Ammon's horn (tissue), 1 donor: ENCODE results near the gene PPT2.
"Not testable (repeated sequence)": the region's sequence is repeated elsewhere in the genome, so short reads cannot be mapped to it uniquely, and the experiment has no call there.

Experiments used
- DNase-seq: peaks from one replicate; pipeline ENCODE4 v3.0.0-alpha.2; 2016; ENCODE audit warnings: low spot score

The PPT2 gene

DNA sequence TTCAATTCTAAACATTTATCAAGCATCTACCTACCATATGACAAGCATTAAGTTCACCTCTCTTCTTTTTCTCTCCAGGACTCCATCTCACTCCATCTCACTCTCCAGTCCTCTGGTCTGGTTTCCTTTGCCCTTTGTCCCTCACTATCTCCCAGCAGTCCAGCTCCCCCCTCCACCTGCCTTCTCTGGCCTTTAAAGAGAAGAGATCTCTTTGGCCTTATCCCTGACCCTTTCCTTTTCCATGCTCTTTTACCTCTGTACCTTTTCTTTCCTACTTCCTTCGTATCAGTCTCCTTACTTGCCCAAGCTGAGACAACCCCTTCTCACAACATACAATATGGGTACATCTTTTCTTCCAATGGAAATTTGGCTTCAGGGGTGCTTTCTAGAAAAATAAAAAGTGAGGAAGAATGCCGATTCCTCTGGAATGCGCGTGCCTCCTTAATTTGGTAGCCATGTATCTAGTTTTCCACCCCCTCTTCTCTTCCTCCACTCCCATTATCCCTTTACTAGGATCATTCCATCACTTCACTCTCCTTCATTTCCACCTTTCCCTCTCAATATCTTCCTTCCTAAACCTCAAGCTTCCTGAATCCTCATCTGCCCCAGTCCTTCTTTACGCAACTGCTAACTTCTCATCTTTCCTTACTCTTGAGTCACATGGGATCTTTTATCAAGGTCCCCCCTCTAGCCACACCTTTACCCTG is 22.7 kb downstream of the PPT2 start:
- no peak for DNase-seq

DNA sequence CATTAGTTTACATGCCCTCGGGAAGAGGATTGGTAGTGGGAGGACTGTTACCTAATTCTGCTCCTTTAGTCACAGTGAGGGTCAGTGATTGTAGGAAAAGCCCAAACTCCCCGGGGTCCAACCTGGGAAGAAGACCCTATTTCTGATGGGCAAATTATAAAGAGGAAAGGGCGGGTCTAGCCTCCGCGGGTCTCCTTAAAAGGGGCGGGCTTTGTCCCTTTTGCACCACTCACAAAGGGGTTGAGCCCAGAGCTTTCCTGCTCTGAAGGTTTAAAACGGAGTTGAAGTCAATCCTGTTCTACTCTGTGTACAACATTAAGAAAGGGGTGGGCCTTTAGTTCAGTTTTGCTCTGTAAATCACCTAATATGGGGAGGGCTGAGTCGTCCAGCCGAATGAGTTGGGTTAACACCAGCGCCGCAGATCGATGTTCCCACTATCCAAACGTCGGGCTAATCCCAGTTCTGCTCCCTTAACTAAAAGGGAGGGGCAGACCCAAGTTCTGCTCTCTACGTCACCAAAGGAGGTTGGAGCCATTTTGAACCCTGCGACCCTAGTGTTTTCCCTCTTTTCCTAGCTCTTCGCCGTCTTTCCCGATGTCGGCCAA is 23.3 kb downstream of the PPT2 start:
- no peak for DNase-seq

DNA sequence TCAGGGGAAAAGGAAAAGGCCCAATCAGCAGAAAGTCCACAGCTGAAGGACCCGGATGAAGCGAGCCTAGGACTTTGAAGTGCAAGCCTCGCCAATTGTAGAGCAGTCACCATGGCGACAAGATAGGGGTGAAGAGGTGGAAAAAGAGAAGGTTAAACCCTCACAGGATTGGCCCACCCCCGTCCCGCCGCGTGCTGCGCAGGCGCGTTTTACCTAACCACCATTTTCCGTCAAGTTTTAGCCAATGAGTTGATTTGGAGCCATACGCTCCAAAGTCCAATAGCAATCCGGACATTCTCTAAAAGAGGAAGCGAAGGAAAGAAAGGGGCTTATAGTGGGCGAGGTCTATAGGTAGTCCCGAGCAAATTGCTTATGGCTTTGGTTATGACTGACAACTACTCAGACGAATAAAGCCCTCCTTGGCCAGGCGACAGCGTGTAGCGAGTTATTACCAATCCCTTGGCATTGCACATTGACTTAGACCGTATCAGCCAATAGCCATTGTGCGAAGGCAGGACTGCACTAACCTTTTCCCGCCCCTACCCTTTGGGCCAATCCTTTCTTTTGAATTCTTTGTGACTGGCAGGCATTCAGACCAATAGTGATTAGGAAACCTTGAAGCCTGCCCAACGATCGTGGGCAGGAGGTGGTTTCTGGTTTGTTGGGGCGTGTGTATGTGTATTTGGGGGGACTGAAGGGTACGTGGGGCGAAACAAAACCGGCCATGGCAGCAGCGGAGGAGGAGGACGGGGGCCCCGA is 24.0 kb downstream of the PPT2 start, which contains the start of gene RNF5:
Gene RNF5, plus strand, starts transcription at position 618 of the 759 bp plus-strand sequence. Its CDS starts 107 bp downstream, at position 725.
- DNase-seq = peak; percentile 100

DNA sequence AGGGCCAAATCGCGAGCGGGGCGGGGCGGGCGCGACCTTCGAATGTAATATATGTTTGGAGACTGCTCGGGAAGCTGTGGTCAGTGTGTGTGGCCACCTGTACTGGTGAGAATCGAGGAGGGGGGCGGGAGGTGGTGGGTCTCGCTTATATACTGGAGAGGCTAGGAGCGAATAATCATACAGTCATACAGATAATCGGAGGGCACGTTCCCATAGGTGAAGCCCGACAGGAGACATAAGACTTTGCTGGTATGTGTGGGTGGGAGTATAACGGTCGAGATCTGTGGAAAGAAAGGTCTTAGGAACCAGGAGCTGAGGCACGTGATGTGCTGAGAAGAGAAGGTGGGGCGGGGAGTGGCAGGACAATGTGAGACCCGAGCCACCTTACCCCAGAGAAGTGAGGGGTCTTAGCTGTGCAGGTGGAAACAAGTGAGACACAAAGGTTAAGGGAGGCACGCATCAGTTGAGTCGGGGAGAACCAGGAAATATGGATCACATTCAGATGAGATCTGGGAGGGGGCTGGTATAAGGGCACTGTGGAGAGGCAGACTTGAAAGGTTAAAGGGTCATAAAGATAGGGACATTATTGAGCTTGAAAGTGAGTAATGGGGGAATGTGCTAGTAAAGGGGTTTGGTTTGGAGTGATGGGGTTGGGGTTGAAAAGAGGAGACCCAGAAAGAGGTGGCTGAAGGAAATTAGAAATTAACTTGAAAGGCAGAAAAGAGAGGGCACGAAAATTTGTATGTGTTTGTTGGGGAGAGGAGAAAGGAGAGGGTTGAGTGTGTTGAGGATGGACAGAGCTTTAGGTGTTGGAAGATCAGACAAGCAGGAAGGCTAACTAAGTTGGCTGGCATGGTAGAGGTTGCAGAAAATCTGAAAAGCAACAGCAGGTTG is 24.9 kb downstream of the PPT2 start:
- DNase-seq = no peak

DNA sequence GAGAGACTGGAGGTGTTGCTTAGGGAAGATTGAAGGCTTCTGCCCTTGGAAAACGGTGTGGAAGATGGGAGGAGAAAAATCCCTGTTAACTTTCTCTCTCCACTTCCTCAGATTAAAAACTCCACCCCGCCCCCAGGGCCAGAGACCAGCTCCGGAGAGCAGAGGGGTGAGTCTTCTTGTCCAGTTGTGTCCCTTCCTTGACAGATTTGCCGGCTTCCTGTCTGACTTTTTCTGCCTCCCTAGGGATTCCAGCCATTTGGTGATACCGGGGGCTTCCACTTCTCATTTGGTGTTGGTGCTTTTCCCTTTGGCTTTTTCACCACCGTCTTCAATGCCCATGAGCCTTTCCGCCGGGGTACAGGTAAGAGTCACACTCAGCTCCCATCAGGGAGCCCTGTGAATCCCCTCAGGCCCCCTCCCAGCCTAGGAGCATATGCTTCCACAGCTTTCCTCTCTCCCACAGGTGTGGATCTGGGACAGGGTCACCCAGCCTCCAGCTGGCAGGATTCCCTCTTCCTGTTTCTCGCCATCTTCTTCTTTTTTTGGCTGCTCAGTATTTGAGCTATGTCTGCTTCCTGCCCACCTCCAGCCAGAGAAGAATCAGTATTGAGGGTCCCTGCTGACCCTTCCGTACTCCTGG is 25.9 kb downstream of the PPT2 start:
- DNase-seq = no peak

DNA sequence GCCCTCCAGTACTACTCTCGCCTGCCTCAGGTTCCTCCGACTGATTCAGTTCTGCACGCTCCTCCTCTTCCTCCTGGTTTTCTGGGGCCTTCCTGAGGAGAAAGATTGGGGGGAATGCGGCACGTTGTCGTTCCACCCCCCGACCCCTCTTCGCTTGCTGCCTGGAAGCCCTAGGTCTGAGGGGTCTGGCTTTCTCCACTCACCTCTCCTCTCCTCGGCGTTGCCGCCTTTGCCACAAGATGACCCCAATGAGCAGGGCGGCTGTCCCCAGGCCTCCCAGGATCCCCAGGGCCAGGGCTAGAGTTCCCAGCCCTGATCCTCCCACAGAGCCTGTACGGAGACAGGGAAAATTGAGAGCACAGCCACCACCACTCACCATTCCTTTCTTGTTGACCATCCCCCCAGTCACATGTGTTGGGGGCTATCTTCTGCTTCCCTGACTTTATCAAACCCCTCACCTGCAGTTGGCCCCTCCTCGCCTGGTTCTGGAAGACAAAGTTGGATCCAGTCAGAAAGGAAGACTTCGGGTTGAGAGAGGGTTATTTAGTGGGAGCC is 27.3 kb downstream of the PPT2 start:
- no peak for DNase-seq

DNA sequence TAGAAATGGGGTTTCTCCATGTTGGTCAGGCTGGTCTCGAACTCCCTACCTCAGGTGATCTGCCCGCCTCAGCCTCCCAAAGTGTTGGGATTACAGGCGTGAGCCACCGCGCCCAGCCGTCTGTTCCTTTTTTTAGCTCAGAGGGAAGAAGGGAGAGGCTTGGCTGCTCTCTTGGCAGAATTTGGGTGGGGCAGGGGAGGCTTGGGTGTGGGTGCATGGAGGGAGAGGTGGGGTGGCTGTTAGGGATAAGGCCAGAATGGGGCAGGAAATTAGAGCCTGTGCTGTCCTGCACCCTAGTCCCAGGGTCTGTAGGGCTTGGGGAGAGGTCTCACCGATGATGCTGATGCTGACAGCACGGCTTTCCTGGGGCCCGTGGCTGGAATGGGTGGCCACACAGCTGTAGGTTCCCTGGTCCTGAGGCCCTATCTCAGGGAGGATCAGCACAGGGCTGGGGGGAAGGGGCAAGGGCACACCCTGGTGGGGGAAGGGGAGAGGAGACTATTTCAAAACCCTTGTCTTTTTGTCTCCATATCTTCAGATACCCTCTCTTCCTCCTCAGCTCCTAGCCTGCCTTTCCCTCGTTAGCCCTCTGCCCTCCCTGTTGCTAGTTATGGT is 28.1 kb downstream of the PPT2 start:
- DNase-seq = no peak

DNA sequence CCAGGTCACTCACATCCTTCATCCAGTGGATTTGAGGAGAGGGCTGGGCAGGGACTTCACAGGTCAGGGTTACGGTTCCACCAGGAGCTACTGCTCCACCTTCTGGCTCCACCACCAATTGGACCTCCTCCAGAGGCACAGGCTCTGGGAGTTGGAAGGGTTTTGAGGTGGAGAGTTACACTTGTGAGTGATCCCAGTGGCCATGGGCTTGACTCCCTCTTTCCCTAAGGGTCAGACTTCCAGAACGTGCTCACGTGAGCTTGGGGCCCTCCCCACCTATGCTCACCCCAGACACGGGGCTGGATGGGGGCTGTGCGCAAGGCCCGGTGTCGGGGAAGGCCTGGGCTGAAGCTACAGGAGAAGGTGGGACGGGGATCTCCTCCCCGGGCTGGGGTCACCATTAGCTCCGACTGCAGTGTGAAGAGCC is 28.6 kb downstream of the PPT2 start:
- DNase-seq = no peak

DNA sequence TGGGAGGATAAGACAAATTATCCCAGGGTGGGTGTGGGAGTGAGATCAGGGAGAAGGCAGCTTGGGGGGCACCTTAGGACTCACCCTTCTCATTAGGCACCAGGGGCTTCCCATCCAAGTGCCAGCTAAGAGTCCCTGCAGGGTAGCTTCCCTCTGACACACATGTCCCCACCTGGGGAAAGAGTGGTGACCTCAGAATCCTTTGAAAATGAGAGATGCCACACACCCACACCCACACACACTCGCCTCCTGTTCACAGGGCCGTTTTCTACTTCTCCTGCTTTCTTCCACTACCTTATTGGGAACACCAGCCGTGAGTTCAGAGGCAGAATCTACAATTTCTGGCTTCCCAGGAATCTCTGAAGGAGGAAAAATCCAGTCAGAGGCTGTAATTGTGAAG is 29.1 kb downstream of the PPT2 start:
- no peak for DNase-seq

DNA sequence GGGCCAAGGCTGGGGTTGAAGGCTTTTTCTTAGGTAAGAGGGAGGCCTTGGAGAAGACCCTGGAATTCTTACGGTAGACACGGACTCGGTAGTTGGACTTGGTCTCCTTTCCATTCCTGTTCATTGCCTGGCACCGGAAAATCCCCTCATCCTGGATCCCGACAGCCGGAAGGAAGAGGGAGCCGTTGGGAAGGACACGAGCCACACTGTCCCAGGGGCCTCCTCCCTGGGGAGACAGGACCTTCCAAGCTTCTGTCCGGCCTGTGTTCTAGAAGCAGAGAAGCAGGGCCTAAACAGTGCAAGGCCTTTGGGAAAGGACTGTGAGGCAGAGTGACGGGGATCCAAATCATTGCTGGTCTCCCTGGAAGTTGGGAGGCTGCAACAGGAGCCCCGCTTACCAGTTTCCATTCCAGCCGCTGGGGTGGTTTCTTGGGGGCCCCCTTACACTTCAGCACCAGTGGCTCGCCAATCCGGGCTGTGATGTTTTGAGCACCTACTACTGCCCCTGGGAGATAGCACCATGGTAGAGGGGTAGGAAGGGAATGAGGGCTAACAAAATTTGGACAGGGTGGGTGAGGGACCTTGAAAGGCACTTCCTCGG is 29.6 kb downstream of the PPT2 start:
- DNase-seq = no peak

DNA sequence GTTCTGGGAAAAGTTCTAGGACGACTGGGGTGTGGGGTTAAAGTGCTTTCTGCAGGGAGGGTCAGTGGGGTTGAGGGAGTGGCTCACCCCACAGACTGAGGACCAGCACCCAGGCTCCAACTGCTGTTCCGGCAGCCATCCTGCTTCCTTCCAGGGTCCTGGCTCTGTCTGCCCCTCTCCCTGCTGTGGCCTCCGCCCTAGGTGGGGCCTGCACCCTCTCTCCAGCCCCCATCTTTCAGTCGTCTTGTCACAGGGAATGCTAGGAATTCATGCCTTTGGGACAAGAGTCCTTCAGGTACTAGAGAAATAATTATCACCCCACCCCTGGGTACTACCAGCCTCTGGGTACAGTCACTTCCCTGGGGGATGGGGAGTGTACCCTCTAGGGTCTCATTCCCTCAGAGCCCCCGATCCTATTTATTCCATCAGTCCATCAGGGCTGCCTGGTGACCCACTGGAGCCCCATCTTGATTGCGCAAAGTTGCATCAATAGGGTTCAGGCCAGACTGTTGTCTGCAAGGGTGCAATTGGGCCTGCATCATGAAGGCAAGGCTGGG is 30.2 kb downstream of the PPT2 start, which contains the start of gene AGER:
Gene AGER, minus strand, starts transcription at position 170 of the 557 bp plus-strand sequence. Its CDS starts 31 bp downstream, at position 139.
- no peak for DNase-seq

DNA sequence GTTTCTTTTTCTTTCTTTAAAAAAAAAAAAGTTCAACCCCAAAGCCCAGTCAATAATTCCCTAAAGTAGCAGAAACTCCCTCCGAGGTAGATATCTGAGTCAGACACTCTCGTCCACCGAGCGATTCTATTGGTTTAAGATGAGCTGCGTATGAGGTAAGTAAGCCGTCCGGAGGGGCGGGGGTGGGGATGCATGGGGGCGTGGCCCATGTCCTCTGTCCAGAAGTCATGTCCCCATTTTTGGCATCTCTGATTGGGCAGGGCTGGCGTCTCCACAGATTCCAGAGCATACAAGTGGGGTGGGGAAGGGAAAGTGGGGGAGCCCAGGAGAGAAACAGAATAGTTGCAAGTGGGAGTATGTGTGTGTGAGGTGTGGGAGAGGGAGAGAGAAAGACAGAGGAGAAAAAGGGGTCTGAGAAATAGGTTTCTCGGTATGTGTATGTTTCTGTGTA is 31.8 kb downstream of the PPT2 start:
- not testable (repeated sequence) for DNase-seq

DNA sequence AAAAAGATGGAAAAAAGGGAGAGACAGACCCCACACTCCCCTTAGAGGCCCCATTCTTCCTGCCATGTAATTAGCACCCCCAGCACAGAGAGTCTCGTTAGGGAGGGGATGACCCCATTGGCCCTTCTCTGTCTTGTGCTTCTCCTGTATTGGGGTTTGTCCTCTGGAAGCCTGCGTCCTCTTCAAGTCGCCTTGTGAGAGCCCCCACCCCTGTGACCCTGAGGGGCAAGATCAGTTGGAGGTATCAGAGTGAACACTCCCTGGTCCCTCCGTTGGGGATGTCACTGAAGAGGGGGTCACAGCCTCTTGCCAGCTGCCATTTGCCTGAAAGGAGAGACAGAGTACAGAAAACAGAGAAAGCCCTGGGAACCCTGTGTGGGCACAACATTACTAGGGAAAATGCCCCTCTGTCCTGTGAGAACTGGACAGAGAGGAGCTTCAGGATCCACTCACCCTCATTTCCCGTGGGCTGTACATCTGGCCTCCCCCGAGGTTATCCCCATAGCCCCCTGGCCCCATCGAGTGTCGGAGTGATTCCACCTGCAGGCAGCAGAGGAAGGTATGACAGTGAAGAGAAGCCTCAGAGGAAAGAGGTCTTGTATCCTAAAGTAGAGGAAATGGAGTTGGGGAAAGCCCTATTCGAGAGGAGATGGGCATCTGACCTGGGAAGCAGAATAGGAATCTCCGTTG is 32.4 kb downstream of the PPT2 start:
- DNase-seq = not testable (repeated sequence)

DNA sequence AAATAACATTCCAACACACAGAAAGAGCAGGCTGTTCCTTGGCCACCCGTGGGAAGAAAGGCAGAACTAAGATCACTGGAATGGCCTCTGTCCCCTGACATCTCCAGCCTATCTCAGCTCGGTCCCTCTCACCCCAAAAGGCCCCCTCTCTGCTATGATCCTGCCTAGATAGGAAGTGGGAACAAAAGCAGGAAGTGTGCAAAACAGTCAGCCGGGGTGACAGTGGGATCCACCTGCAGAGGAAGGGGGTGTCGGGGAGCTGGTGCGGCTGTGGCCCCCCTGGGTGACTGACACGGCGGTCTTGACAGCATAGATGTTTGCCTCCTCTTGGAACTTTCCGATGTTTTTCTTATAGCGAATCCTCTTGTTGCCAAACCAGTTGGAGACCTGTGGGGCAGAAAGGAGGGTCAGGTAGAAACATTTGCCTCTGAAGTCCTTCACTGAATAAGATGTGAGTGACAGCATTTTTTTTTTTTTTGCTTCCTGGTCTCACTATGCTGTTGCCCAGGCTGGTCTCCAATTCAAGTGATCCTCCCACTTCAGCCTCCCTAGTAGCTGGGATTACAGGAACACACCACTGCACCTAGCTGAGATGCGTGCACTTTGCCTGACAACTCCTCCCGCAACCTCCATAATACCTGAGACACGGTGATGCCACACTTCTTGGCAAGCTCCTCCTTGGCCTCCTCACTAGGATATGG is 33.2 kb downstream of the PPT2 start:
- DNase-seq = no peak

DNA sequence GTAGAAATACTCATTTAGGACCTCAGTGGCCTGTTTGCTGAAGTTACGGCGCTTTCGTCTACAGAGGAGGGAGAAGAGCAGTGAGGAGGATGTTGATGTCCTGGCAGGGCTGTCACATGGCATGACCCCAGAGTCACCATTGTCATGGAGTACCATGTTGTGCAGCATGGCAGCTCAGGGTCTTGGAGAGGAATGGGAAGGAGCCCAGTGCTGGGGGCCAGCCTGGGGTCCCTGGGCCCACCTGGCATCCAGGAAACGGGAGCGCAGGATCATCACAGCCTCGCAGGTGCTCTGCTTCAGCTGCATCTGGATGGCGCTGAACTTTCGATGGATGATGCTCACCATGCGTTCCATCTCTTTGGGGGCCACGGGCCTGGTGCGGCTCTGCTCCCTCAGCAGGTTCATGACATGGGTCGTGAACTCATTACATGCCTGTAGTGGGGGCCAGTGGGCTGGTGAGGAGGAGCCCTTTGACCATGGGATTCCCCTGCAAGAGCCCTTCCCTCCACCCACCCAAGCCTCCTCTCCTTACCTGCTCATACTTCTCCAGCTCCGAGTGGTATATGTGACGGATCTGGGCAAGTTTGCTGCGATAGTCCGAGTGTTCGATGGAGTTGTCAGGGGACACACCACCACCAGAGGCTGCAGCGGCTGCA is 33.9 kb downstream of the PPT2 start:
- not testable (repeated sequence) for DNase-seq

DNA sequence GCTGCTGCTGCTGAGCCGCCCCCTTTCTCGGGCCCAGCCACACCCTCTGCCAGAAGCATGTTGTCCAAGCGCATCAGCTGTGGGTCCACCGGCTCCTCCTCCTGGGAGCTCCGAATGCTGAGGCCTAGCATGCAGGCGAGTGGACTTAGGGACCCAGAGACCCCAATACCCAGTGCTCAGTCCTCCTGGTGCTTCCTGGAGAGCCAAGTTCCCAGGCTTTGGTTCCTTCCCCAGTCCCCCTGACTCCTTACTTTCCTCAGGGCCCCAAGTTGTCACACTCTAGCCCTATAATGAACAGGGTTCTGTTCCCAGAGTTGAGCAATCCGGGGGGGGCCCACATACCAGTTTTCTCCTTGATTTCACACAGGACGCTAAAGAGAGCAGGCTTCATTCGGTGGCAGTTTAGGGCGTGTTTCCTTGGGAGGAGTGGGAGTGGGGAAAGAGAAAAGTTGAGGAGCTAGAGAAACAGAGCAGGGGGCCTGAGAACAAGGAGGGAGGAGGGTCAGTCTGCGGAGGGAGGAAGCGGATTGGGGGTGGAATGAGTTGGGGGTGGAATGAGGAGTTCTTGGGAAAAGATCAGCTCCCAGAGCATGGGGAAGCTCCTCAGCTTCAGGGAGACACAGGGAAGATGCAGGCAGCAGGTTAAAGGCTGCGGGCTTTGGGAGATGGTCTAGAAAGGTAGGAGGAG is 34.6 kb downstream of the PPT2 start:
- DNase-seq = no peak

DNA sequence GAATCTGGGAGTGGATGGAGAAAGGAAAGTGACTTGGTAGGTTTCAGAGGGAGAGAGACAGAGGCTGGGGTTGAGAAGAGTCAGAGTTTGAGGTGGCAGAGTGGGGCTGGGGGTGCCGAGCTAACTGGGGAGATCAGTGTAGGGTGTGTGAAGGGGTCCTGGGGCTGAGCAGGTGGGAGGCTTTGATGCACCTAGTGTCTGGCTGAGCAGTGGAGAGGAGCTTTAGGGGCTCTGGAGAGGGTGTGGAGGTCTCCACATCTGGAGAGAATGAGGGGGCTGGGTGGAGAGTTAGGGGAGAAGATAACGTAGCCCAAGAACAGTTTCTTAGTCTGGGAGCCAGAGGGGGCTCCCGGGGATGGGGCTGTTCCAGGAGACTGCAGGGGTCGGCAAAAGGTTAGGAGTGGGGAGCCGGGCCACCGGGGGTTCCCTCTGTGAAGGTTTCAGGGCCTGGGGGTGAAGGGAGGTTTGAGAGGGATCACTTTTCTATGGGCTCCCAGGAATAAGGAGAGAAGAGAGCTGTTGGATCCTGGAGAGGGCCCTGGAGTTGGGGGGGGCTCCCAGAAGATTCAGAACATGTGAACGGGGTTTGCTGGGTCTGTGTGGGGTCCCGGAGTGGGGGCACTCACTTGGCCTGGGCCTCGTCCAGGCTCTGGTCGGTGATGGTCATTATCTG is 35.3 kb downstream of the PPT2 start:
- no peak for DNase-seq
